Activated CD8-positive, alpha-beta memory T cell treated with anti-CD3 and anti-CD28 coated beads, Interleukin-2, amount 50 U/mL, for 48 hours (primary cell): ENCODE measurements around the gene HNF4A.

Experiments used
- DNase-seq: peaks from one replicate; pipeline ENCODE4 v3.0.0-alpha.2; 2020

Gene HNF4A

DNA sequence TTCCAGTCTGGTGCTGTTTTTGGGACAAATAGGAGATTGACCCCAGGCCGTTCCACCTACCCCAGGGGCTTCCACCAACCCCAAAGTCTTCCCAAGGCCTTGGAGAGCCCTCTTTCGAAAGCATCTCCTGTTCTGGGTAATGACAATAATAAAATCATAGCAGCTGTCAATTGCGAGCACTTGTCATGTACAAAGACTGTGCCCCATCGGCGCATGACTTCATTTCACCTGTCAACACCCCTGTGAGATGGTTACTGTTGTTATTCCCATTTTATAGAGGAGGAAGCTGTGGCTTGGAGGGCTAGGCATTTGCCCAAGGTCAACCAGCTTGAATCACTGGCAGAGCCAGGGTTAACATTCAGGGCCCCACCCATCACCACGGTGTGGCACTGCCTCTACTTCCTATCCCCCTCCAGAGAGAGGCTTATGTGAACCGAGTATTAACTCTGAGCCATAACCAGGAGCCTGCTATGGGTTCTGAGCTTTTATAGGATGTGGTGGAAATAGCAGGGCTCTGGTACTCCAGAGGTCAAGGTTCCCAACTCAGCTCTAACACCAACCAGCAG, 51.2 kb downstream of the HNF4A start:
- DNase-seq: no peak

DNA sequence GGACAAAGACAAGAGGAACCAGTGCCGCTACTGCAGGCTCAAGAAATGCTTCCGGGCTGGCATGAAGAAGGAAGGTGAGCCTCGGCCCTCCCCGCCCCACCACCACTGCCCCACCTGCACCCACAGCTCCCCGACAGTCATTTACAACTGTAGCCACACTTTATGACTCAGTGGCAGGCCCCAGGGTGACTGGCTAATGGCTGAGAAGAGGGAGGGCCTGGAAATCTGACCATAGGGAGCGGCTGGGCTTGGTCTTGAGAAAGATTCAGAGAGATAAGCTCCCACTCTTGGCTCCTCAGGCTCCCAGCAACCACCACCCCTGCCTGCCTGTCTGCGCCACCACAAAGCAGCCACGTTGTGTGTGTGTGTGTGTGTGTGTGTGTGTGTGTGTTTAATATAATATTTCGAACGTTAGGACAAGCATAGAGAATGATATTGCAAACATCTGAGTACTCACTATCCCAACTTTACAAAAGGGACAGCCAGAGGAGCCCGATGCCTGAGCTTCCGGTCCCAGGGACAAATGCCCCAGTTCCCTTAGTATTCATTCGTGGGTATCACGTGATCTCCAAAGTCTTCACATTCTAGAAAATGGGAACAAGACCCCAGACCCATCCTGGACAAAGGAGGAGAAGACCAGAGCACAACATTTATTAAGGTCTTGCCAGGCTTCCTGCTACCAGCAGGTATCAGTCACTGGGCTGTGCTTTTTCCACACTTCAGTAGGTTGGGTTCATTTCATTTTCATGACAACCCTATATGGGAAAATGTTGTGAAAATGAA, 52.1 kb downstream of the HNF4A start:
- DNase-seq: no peak

DNA sequence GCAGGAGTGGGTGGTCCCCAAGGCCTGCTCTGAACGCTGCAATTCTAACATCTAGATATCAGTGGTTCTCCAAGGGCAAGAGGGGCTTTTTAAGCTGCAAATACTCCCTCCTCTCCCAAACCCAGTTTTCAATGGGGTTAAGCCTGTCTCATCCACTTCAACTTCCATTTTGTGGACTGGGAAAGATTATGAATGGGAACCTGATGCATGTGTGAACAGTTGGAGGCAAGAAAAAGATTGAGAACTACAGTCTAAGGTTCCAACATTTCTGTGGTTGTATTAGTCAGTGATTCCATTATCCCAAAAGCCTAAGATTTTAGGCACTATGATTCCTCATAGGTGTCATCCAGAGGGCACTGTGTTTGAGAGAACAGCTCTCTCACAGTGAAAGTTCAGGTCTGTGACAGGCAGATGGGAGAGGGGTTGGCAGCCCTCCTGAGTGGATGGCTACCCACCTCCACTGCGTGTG, 53.7 kb downstream of the HNF4A start:
- no peak for DNase-seq

DNA sequence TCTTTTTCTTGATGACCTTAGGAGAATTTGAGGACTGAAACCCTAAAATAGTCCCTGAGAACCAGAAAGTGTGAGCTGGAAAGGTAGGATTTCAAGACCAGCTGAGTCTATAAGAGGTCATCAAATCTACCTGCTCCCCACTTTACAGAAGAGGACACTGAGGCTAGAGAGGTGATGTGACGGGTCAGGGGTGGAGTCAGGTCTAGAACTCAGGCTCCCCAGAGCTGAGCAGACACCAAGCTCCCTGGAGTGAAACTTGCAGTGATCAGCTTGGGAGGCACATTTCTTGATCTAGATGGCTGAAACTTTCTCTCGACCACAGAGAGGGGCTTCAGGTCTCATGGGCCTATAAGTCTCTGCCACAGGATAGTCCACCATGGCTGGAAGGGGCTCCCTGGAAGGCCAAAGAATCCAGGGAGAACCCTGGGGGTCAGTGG, 55.1 kb downstream of the HNF4A start:
- no peak for DNase-seq

DNA sequence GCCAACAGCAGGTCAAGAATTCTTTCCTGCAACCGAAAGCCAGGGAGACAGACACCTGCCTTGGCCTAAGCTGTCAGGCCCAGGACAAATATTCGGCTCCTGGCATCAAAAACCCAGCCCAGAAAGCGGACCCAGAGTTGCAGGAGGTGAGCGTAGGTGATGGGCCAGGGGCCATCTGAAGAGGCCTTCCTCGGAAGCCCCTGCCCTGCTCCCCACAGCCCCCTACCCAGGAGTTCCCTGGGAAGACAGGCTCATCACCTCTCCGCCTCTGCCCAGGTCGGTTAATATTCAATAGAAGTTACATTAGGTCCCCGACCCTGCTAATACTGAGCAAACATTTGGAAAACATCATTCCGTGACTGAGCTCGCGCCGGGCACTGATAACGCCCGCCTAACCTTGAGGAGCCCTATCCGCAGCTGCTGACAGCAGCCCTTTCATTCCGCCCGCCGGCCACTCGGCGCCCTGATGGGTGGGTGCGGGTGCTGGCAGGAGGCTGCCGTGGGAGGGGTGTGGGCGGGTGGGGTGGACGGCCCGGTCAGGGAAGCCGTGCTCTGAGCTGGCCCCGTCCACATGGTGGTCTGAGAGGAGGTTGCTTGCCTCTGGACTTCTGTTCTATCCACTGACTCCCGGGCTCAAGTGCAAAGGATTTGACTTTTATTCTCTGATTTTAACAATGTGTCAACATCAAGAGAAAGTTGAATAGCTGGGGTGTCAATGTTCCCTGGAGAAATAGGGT, 55.7 kb downstream of the HNF4A start:
- no peak for DNase-seq

DNA sequence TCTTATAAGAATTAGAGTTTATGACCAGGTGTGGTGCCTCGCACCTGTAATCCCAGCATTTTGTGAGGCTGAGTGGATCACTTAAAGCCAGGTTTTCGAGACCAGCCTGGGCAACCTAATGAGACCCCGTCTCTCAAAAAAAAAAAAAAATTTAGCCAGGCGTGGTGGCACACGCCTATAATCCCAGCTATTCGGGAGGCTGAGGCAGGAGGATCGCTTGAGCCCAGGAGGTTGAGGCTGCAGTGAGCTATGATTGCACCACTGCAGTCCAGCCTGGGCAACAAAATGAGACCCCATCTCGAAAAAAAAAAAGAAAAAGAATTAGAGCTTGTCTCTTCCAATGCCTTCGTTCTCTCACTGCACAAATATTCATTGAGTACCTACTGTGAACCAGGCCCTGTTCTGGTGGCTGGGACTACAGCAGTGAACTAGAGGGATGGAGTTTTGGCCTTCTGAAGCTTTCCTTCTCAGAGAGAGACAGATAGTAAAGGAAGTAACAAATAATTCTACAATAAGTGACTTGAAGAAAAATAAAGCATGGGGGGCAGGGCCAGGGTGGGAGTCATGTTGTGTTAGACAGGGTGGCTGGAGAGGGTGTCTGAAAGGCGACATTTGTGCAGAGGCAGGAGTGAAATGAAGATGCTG, 56.4 kb downstream of the HNF4A start:
- DNase-seq: no peak

DNA sequence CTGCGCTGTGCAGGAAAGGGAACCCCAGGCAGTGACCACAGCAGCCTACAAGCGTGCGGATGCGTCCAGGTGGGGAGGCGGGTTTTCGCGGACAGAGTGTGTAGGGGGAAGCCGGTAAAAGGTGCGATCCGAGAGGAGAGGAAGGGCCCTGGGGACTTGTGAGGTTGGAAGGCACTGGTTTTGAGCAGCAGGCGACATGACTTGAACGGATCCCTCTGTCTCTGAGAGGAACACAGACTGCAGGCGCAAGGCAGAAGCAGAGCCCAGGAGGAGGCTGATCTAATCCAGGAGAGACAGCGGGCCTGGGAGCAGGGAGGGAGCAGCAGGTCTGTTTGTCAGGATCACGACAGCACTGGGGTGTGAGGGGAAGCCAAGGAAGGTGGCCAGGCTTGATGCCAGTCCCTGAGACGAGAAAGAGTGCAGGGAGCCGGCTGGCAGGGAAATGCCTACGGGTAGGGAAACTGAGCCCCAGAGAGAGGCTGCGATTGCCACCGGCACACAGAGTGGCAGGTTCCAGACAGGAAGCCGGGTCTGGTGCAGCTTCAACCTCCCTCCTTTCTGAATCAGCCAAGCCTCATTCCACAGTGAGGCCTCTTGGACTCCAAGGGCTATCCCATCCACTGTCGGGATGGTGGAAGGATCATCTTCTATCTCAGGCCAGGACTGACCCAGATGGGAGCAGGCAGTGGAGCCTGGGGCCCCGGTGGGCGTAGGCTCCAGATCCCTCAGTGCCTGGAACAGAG, 57.1 kb downstream of the HNF4A start:
- DNase-seq: no peak

DNA sequence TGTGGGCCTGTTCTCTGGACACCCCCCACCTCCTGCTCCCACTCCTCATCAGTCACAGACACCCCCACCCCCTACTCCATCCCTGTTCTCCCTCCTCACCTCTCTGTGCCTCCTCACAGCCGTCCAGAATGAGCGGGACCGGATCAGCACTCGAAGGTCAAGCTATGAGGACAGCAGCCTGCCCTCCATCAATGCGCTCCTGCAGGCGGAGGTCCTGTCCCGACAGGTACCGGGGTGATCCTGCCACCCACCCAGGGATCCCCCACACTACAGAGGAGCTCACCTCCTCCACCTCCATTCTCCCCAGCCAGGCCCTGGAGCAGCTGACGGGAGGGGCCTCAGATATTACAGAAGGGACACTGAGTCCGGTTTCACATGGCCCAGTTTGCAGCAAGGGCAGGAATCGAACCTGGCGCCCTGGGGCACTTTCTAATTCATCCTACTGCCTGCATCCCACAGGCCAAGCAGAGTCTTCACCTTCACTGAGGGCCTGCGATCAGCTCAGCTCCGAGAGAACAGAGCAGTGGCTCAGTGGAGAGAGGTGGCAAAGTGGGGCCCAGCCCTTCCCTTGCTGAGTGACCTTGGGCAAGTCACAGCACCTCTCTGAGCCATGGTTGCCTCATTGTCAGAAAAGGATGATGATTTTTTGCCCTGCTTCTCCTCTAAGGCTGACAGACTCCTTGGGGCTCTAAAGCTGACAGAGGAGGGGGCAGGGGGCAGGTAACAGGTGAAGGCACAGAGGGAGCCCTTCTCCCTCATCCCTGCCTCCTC, 58.3 kb downstream of the HNF4A start:
- no peak for DNase-seq

DNA sequence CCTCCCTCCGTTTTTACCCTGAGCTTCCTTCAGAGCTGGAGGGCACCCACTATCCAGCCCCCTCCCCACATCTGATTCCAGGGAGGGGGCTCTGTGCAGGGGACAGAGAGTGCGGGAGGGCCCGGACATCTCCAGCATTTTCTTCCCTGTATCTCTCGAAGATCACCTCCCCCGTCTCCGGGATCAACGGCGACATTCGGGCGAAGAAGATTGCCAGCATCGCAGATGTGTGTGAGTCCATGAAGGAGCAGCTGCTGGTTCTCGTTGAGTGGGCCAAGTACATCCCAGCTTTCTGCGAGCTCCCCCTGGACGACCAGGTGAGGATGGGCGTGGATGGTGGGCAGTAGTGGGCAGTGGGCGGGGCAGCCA, 58.8 kb downstream of the HNF4A start:
- DNase-seq: no peak

DNA sequence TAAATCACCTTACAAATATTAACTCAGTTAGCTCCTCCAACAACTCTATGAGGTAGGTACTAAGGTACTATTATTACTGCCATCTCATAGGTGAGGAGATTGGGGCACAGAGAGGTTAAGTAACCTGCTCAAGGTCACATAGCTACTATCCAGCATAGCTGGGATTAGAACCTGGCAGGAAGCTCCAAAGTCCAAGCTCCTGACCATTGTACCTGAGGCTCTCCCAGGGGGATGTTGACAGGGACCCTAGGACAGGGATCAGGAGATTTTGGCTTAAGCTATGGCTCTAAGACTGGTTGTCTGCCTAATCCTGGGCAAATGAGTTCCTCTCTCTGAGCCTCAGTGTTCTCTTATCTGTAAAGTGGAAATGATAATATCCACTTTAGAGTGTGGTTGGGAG, 59.3 kb downstream of the HNF4A start:
- DNase-seq: no peak

DNA sequence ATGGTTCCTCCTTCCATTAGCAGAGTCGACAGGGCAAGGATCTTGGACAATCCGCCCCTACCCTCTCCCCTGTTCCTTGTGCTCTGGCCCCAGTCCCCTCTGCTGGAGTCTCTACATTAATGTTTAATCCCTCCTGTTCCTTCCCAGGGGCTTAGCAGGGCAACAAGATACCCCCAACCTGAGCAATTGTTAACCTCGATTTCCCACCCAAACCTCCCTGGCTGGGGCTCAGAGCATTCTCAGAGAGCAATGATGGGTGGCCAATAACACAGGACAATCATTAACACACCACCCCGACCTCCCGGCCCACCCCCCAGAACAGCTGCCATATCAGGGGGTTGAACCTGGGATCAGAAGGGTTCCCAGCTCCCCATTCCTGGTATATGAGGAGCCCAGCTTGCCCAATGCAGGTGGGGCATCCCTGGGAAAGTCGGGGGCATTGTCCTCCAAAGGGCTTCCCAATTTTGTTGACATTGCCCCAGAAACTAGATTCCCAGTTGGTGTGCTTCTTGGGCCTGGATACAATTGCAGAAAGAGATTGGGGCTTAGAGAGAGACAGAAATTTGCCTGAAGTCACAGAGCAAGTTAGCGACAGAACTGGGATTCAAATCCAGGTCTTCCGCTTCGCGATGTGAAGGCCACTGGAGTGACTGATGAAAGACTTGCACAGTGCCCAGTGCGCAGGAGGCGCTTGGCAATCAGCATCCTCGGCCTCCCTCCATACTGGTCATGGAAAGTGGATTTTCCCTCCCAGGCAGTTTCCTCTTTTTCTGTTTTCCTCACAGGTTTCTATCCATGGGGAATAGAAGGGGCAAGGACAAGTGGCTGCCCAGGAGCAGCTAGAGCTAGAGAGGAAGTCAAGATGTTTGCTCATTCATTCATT, 60.6 kb downstream of the HNF4A start:
- DNase-seq: no peak

DNA sequence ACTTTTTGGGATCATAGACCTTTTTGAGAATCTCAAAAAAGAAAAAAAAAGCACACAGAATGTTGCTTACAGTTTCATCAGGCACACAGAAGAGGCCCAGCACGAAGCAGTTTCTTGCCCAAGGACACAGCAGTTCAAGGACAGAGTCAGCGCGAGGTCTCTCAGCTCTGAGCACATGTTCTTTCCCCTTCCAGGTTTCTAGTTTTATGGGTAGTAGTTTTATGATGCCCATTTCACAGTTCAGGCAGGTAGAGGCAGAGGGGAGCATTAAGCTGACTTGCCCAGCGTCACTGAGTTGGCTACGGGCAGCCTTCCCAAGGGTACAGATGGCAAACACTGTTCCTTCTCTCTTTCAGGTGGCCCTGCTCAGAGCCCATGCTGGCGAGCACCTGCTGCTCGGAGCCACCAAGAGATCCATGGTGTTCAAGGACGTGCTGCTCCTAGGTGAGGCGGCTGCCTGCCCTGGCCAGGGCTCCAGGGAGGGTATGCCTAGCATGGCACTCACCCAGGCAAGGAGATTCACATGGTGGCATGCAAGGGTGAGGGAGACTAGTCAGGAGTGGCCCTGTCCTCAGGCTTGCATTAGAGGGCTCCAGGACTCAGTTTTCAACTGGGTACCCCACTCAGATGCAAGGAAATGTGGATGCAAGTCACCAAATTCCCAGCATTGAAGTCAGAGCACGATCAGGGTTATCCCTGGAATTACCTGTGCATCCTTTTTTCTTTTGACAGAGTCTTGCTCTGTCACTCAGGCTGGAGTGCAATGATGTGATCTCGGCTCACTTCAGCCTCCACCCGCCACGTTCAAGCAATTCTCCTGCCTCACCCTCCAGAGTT, 62.8 kb downstream of the HNF4A start:
- no peak for DNase-seq

DNA sequence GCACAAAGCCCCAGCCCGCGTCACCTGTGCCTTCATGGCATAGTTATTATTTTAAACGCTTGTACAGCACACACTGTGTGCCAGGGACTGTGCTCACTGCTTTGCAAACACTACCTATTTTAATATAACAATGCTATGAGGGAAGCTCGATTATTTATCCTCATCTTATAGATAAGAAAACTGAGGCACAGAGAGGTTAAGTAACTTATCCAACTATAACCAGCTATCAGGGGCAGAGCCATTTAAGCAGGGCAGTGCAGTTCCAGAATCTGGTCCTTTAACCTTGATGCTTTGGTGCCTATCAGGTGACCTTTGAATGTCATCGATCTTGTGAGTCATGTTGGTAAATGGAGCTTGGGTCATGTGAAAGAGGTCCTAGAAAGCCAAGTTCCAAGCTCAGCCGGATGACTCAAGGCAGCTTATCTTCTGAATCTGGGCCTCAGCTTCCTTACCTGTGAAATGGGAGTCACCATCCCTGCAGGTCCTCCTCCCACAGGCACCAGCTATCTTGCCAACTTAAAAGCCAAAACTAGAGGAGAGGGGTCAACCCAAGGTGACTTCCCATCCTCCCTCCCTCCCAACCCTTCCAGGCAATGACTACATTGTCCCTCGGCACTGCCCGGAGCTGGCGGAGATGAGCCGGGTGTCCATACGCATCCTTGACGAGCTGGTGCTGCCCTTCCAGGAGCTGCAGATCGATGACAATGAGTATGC, 63.8 kb downstream of the HNF4A start:
- no peak for DNase-seq

DNA sequence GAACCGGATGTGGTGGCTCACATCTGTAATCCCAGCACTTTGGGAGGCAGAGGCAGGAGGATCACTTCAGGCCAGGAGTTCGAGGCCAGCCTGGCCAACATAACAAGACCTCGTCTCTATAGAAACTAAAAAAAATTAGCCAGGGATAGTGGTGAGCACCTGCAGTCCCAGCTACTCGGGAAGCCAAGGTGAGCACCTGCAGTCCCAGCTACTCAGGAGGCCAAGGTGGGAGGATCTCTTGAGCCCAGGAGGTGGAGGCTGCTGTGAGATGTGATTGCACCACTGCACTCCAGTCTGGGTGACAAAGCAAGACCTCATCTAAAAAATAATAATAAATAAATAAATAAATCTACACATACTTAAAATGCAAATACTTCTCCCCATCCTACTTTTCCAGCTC, 65.0 kb downstream of the HNF4A start:
- DNase-seq: no peak

DNA sequence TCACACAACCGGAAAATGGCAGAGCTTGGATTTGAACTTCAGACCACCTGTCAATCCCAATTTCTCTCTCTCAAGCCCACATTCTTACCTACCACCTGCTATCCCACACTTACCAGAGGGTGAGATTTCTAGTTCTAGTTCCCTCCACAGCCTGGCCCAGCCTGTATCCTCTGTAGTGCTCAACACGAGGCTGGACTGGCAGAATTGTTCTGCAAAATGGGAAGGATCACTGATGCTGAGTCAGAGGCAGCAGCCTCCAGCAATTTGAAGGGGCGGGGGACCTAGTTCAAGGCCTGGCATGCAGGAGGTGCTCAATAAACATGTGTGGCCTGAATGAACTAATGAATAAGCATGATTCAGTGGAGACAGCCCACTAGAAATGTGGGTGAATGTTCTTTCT, 66.6 kb downstream of the HNF4A start:
- DNase-seq: no peak

DNA sequence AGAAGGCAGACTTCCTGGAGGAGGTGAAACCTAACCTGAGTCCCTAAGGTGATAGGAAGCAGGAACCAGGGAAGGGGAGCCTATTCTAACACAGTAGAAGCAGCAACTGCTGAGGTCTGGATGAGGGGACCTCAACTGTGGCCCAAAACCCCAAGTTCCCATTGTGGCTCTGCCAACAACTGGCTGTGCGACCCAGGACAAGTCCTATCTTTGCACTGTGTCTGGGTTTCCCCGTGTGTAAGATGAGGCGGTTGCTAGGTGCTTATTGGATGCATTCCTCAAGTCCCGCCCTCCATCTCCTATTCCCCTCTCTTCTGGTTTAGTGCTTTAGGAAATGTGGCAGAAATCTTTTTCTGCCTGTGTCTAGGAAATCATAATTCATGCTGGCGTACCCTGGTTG, 68.0 kb downstream of the HNF4A start:
- DNase-seq: no peak

DNA sequence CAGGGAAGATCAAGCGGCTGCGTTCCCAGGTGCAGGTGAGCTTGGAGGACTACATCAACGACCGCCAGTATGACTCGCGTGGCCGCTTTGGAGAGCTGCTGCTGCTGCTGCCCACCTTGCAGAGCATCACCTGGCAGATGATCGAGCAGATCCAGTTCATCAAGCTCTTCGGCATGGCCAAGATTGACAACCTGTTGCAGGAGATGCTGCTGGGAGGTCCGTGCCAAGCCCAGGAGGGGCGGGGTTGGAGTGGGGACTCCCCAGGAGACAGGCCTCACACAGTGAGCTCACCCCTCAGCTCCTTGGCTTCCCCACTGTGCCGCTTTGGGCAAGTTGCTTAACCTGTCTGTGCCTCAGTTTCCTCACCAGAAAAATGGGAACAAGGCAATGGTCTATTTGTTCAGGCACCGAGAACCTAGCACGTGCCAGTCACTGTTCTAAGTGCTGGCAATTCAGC, 68.6 kb downstream of the HNF4A start:
- DNase-seq: no peak

DNA sequence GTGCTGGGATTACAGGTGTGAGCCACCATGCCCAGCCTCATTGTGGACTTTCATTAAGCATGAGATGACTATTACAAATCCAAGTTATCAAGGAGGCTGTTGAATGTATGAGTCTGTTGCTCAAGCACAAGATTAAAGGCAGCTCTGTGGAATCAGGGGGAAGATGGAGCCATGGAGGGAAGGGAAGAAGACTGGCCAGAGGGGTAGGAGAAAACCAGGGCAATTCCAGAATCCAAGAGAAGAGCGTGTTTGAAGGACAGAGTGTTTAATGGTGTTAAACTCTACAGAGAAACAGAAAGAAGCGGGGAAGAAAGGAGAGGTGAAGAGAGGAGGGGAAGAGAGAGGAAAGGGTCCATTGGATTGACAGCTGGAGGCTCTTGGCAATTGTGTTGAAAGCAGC, 70.4 kb downstream of the HNF4A start:
- DNase-seq: no peak
